A673 (cell line): ENCODE data around the gene NPIPB5. TPM values are rescaled to one million over a fixed set of nuclear protein-coding genes. Genes with fewer than 3 reads are reported as not detected.
"Not testable (repeated sequence)": the region's sequence is repeated elsewhere in the genome, so short reads cannot be mapped to it uniquely, and the experiment has no call there.

Experiments
- BruUV-seq: library from RNA; stranded (reverse); fragments of 400-500 nt; replicated peaks from 2 replicates; lab custom pipeline; 2021; lab: Mats Ljungman, UMichigan
- CTCF ChIA-PET: fragments of 300-600 bp; sonication (Branson Sonifier 250); formaldehyde crosslinking; loops from one replicate; lab custom pipeline; 2022; ENCODE audit warnings: antibody characterized with exemption; lab: Charles Lee
- POLR2A ChIA-PET: fragments of 300-600 bp; sonication (Branson Sonifier 250); formaldehyde crosslinking; loops from one replicate; lab custom pipeline; 2022; ENCODE audit warnings: antibody characterized with exemption; ENCODE audit not compliant: low non-redundant PET; lab: Charles Lee
- DNase-seq: peaks from one replicate; pipeline ENCODE4 v3.0.0-alpha.2; 2015; ENCODE audit warnings: low spot score
- H3K27ac ChIP-seq: fragments of 200-600 bp; sonication (generic); 2 replicates; pipeline ENCODE4 v1.5.1; 2016; ENCODE audit warnings: mixed run types, low read depth, mild to moderate bottlenecking, mixed read lengths, antibody characterized with exemption, low read length; ENCODE audit not compliant: poor library complexity, severe bottlenecking
- H3K27me3 ChIP-seq: fragments of 200-600 bp; sonication (generic); replicated peaks from 2 replicates; pipeline ENCODE4 v1.6.1; 2017; ENCODE audit warnings: mixed run types, low read depth, mild to moderate bottlenecking, mixed read lengths, antibody characterized with exemption, low read length; ENCODE audit not compliant: insufficient read depth, poor library complexity
- H3K36me3 ChIP-seq: fragments of 200-600 bp; sonication (generic); 2 replicates; pipeline ENCODE4 v1.6.1; 2016; ENCODE audit warnings: mixed run types, mild to moderate bottlenecking, mixed read lengths, antibody characterized with exemption, low read length; ENCODE audit not compliant: insufficient read depth, poor library complexity, severe bottlenecking
- H3K4me1 ChIP-seq: fragments of 200-600 bp; sonication (generic); 2 replicates; pipeline ENCODE4 v1.6.1; 2017; ENCODE audit warnings: mixed run types, mild to moderate bottlenecking, mixed read lengths, antibody characterized with exemption, low read length; ENCODE audit not compliant: insufficient read depth, poor library complexity, severe bottlenecking
- H3K4me3 ChIP-seq: fragments of 200-600 bp; sonication (generic); 2 replicates; pipeline ENCODE4 v1.5.1; 2016; ENCODE audit warnings: low read depth, mixed run types, mild to moderate bottlenecking, mixed read lengths, low read length; ENCODE audit not compliant: poor library complexity, severe bottlenecking
- H3K9me3 ChIP-seq: fragments of 200-600 bp; sonication (generic); 2 replicates; pipeline ENCODE4 v1.6.1; 2016; ENCODE audit warnings: mixed run types, low read depth, mild to moderate bottlenecking, mixed read lengths, antibody characterized with exemption, low read length; ENCODE audit not compliant: poor library complexity, severe bottlenecking
- intact Hi-C: fragments of 100-400 bp; cut with micrococcal nuclease; formaldehyde crosslinking; loops from one replicate; pipeline ENCODE4 v1.10.0; 2022; ENCODE audit not compliant: unreplicated experiment
- total RNA-seq: library from RNA; stranded (reverse); gene quantifications from 2 replicates; pipeline ENCODE4 v1.2.3, GENCODE V29; 2021

The NPIPB5 gene
- total RNA-seq, 1 experiment from 2014 or later, result 204 TPM

DNA sequence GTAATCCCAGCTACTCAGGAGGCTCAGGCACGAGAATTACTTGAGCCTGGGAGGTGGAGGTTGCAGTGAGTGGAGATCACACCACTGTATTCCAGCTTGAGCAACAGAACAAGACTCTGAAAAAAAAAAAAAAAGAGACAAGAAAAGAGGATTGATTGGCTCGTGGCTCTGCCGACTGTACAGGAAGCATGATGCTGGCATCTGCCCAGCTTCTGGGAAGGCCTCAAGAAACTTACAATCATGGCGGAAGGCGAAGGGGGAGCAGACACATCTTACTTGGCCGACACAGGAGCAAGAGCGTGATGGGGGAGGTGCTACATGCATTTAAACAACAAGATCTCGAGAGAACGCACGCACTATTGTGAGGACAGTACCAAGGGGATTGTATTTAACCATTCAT lies 40.5 kb downstream of the NPIPB5 start:
- H3K4me3 ChIP-seq, H3K4me1 ChIP-seq, H3K9me3 ChIP-seq, BruUV-seq, H3K27me3 ChIP-seq, H3K36me3 ChIP-seq, H3K27ac ChIP-seq, DNase-seq, CTCF ChIA-PET, POLR2A ChIA-PET, intact Hi-C loops: not testable (repeated sequence)

DNA sequence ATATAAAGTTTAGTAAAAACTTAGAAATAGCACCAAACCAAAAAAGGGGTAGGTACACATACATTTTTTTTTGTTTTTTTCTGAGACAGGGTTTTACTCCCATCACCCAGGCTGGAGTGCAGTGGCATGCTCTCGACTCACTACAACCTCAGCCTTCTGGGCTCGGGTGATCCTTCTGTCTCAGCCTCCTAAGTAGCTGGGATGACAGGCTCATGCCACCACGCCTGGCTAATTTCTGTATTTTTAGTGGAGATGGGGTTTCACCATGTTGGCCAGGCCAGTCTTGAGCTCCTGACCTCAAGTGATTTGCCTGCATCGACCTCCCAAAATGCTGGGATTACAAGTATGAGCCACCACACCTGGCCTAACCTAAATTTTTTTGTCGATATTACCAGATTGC lies 41.0 kb downstream of the NPIPB5 start:
- POLR2A ChIA-PET, H3K4me3 ChIP-seq, CTCF ChIA-PET, H3K27ac ChIP-seq, H3K4me1 ChIP-seq, DNase-seq, H3K27me3 ChIP-seq, H3K36me3 ChIP-seq, BruUV-seq, intact Hi-C loops, H3K9me3 ChIP-seq: not testable (repeated sequence)

DNA sequence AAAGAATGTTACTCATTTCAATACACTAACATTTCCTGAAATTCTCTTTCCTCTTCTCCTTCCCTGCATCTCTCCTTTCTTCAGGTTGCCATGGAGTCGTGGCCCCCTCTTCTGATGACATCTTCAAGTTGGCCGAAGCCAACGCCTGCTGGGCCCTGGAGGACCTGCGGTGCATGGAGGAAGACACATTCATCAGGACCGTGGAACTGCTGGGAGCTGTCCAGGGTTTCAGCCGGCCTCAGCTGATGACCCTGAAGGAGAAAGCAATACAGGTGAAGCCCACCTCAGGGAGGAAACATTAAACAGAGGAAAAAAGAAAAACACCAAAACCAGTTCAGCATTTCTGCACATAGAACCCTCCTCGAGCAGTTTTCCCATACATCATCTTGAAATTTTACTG lies 46.1 kb downstream of the NPIPB5 start:
- H3K27ac ChIP-seq, CTCF ChIA-PET, H3K36me3 ChIP-seq, BruUV-seq, intact Hi-C loops, H3K27me3 ChIP-seq, POLR2A ChIA-PET, H3K9me3 ChIP-seq, H3K4me1 ChIP-seq, DNase-seq, H3K4me3 ChIP-seq: not testable (repeated sequence)

Other genes with a start within 250 kb of the NPIPB5 start
- gene POLR3E, start 213.5 kb upstream of the NPIPB5 start, total RNA-seq, result 69.8 and 80.6 TPM in 2 replicates
- 34.5 and 40.5 TPM in 2 replicates for gene CDR2, start 136.3 kb upstream of the NPIPB5 start, total RNA-seq